T-cell (primary cell): ENCODE measurements around the gene SPINK2. TPM values are rescaled to one million over a fixed set of nuclear protein-coding genes. Genes with fewer than 3 reads are reported as not detected.

Experiments
- ATAC-seq, 4 experiments: fragments of 200-7000 bp in 3 of 4; fragments of 150-1000 bp in 1 of 4; cut with Tn5 transposase; replicated peaks in 1 of 4; 1 replicate in 3 of 4; 2 replicates in 1 of 4; pipeline ENCODE4 v1.10.0; 2021; ENCODE audit warnings: moderate library complexity in 3 of 4, mild to moderate bottlenecking in 2 of 4, moderate number of reproducible peaks in 1 of 4
- CTCF ChIA-PET, 2 donors: fragments of 300-600 bp; sonication (Branson Sonifier 250); formaldehyde crosslinking; loops; one replicate each; lab custom pipeline; 2022; ENCODE audit warnings: antibody characterized with exemption in 2 of 2; lab: Charles Lee
- POLR2A ChIA-PET, 2 donors: fragments of 300-600 bp; sonication (Branson Sonifier 250); formaldehyde crosslinking; loops; one replicate each; lab custom pipeline; 2022; ENCODE audit warnings: antibody characterized with exemption in 2 of 2; lab: Charles Lee
- DNase-seq, 35 experiments: peaks; one replicate each; pipeline versions ENCODE4 v3.0.0 to v3.0.0-alpha.2; 2013 to 2023
- H3K27ac ChIP-seq: one replicate; pipeline ENCODE4 v1.5.1; 2013; ENCODE audit warnings: low read length
- H3K27me3 ChIP-seq, 2 experiments: replicated peaks in 1 of 2; 1 replicate in 1 of 2; 2 replicates in 1 of 2; pipeline versions ENCODE4 v1.6.1 to v1.7.0; 2013; ENCODE audit warnings: low read length in 1 of 2, mixed read lengths in 1 of 2; ENCODE audit not compliant: control insufficient read depth in 2 of 2, insufficient read depth in 2 of 2; ENCODE audit errors: extremely low read depth in 1 of 2
- H3K36me3 ChIP-seq, 2 donors: 1 replicate in 1 of 2; 2 replicates in 1 of 2; pipeline versions ENCODE4 v1.6.1 to v1.7.0; 2013; ENCODE audit warnings: low read length in 1 of 2; ENCODE audit not compliant: control insufficient read depth in 2 of 2, insufficient read depth in 1 of 2; ENCODE audit errors: extremely low read depth in 1 of 2
- H3K4me1 ChIP-seq, 2 experiments: 1 replicate in 1 of 2; 2 replicates in 1 of 2; pipeline versions ENCODE4 v1.6.1 to v1.7.0; 2013; ENCODE audit warnings: low read length in 2 of 2, mixed read lengths in 1 of 2; ENCODE audit not compliant: insufficient read depth in 2 of 2, control insufficient read depth in 1 of 2; ENCODE audit errors: extremely low read depth in 1 of 2
- H3K4me3 ChIP-seq, 2 donors: 1 replicate in 1 of 2; 2 replicates in 1 of 2; pipeline versions ENCODE4 v1.5.1 to v1.7.0; 2013; ENCODE audit warnings: mild to moderate bottlenecking in 2 of 2, low read length in 1 of 2, moderate library complexity in 1 of 2; ENCODE audit not compliant: control insufficient read depth in 1 of 2; ENCODE audit errors: extremely low read depth in 1 of 2
- H3K9me3 ChIP-seq: 2 replicates; pipeline ENCODE4 v1.7.0; 2013
- H3K27ac Mint-ChIP-seq, 2 donors: one replicate each; pipeline ENCODE4 v1.8.0; 2020 to 2021; ENCODE audit warnings: mild to moderate bottlenecking in 2 of 2, mixed read lengths in 2 of 2
- H3K27me3 Mint-ChIP-seq, 2 donors: one replicate each; pipeline ENCODE4 v1.8.0; 2021 to 2022; ENCODE audit warnings: mixed read lengths in 2 of 2
- H3K36me3 Mint-ChIP-seq: one replicate; pipeline ENCODE4 v1.8.0; 2021; ENCODE audit warnings: mixed read lengths
- H3K4me1 Mint-ChIP-seq, 3 donors: one replicate each; pipeline ENCODE4 v1.8.0; 2020 to 2022; ENCODE audit warnings: mixed read lengths in 3 of 3, mild to moderate bottlenecking in 1 of 3
- H3K4me3 Mint-ChIP-seq, 3 donors: one replicate each; pipeline ENCODE4 v1.8.0; 2020 to 2022; ENCODE audit warnings: mild to moderate bottlenecking in 3 of 3, mixed read lengths in 3 of 3, moderate library complexity in 3 of 3
- H3K9me3 Mint-ChIP-seq, 3 donors: one replicate each; pipeline ENCODE4 v1.8.0; 2020 to 2022; ENCODE audit warnings: mixed read lengths in 3 of 3
- WGBS: methylation state at CpG from one replicate; pipeline ENCODE4 v1.1.5; 2013; ENCODE audit warnings: missing lambda C conversion rate; ENCODE audit not compliant: insufficient coverage; 5-methylcytosine and 5-hydroxymethylcytosine counted together
- total RNA-seq, 35 experiments: library from RNA in 6 of 35; stranded (reverse) in 6 of 35; fragments of 120-200 nt in 1 of 35; gene quantifications; one replicate each; pipeline versions ENCODE4 v1.2.1 to v1.2.4 and lab custom pipeline; 2013 to 2026

SPINK2 gene
- total RNA-seq, 5 donors from 2014 or later (not counting 1 experiment from before 2014, with no cell fraction given) = 2.0 to 11.6 (median 3.9) TPM

GRCh38 chr4:56788081-56788480 is 33.4 kb downstream of the SPINK2 start:
- ChIA-PET CTCF (no interaction called here), POLR2A (interaction anchor here in 1 of 2 donors (0.7 kb wide), 1 partner anchor 8 kb away, joined by 13 read pairs; no protein-coding TSS in a partner anchor)
- Histone ChIP-seq H3K4me3 (no peak overlapping the region), H3K4me1 (no peaks in the 10 kb centered on the region), H3K27ac (no peak overlapping the region), H3K9me3 (no peaks in the 10 kb centered on the region), H3K36me3 (no peaks in the 10 kb centered on the region), H3K27me3 (no peaks in the 10 kb centered on the region)
- Mint-ChIP-seq H3K27me3 (no peaks in the 10 kb centered on the region), H3K36me3 (no peaks in the 10 kb centered on the region), H3K4me1 (no peaks in the 10 kb centered on the region), H3K27ac (no peak overlapping the region), H3K9me3 (no peaks in the 10 kb centered on the region), H3K4me3 (no peak overlapping the region)
- DNase-seq (no peak), ATAC-seq (no peak)
- 100% methylated on average over 3 of the region's 7 CpGs for WGBS

GRCh38 chr4:56787380-56787779 is 34.1 kb downstream of the SPINK2 start:
- ChIA-PET POLR2A (interaction anchor here in 1 of 2 donors (0.5 kb wide), 1 partner anchor 349 kb away, joined by 5 read pairs; no protein-coding TSS in a partner anchor), CTCF (interaction anchor here in 1 of 2 donors (0.5 kb wide), 1 partner anchor 11 kb away, joined by 4 read pairs; no protein-coding TSS in a partner anchor)
- Mint-ChIP-seq H3K27ac (no peak overlapping the region), H3K36me3 (no peaks in the 10 kb centered on the region), H3K9me3 (no peaks in the 10 kb centered on the region), H3K27me3 (peaks cover 0 to under 1% of the 10 kb centered on the region in 2 donors), H3K4me1 (no peaks in the 10 kb centered on the region), H3K4me3 (no peak overlapping the region)
- H3K4me1 ChIP-seq = no peaks in the 10 kb centered on the region
- H3K27me3 ChIP-seq = no peaks in the 10 kb centered on the region
- H3K9me3 ChIP-seq = no peaks in the 10 kb centered on the region
- DNase-seq = no peak
- H3K27ac ChIP-seq = no peak overlapping the region
- 96% methylated on average over 3 of the region's 6 CpGs for WGBS
- no peak for ATAC-seq
- no peak overlapping the region for H3K4me3 ChIP-seq
- no peaks in the 10 kb centered on the region for H3K36me3 ChIP-seq

- H3K27me3 Mint-ChIP-seq = peaks cover 0 to 2% of the 10 kb centered on the region in 2 donors
- Histone ChIP-seq H3K4me3 (no peak overlapping the region), H3K9me3 (no peaks in the 10 kb centered on the region), H3K4me1 (no peaks in the 10 kb centered on the region), H3K27me3 (no peaks in the 10 kb centered on the region), H3K27ac (no peak overlapping the region), H3K36me3 (no peaks in the 10 kb centered on the region)
- H3K36me3 Mint-ChIP-seq = no peaks in the 10 kb centered on the region
- H3K4me3 Mint-ChIP-seq = no peak overlapping the region
- ATAC-seq (no peak), DNase-seq (no peak)
- POLR2A ChIA-PET = interaction anchor here in 1 of 2 donors (0.5 kb wide), 1 partner anchor 349 kb away, joined by 5 read pairs; no protein-coding TSS in a partner anchor
- CTCF ChIA-PET = no interaction called here
- no peak overlapping the region for H3K27ac Mint-ChIP-seq
- H3K4me1 Mint-ChIP-seq = no peaks in the 10 kb centered on the region
- 80% methylated on average over 7 of the region's 9 CpGs for WGBS
- H3K9me3 Mint-ChIP-seq = no peaks in the 10 kb centered on the region
Observed at GRCh38 chr4:56786955-56787354, 34.5 kb downstream of the SPINK2 start.

- H3K36me3 Mint-ChIP-seq = no peaks in the 10 kb centered on the region
- no peaks in the 10 kb centered on the region for H3K9me3 Mint-ChIP-seq
- Histone ChIP-seq H3K4me3 (no peak overlapping the region), H3K27me3 (no peaks in the 10 kb centered on the region), H3K4me1 (no peaks in the 10 kb centered on the region), H3K9me3 (no peaks in the 10 kb centered on the region), H3K36me3 (no peaks in the 10 kb centered on the region), H3K27ac (no peak overlapping the region)
- H3K4me3 Mint-ChIP-seq = no peak overlapping the region
- WGBS = 63% methylated on average over 4 of the region's 5 CpGs
- ATAC-seq (no peak), DNase-seq (no peak)
- H3K27ac Mint-ChIP-seq = no peak overlapping the region
- ChIA-PET CTCF (interaction anchor here in 1 of 2 donors (0.7 kb wide), 1 partner anchor 1464 kb away, joined by 4 read pairs; no protein-coding TSS in a partner anchor), POLR2A (no interaction called here)
- peaks cover 0 to 2% of the 10 kb centered on the region in 2 donors for H3K27me3 Mint-ChIP-seq
- H3K4me1 Mint-ChIP-seq = no peaks in the 10 kb centered on the region
Observed at GRCh38 chr4:56783986-56784385, 37.5 kb downstream of the SPINK2 start.

- DNase-seq = no peak
- Histone ChIP-seq H3K4me3 (no peak overlapping the region), H3K36me3 (no peaks in the 10 kb centered on the region), H3K27me3 (no peaks in the 10 kb centered on the region), H3K4me1 (no peaks in the 10 kb centered on the region), H3K27ac (no peak overlapping the region), H3K9me3 (no peaks in the 10 kb centered on the region)
- ChIA-PET CTCF (no interaction called here), POLR2A (no interaction called here)
- Mint-ChIP-seq H3K4me1 (no peaks in the 10 kb centered on the region), H3K9me3 (no peaks in the 10 kb centered on the region), H3K4me3 (no peak overlapping the region), H3K36me3 (no peaks in the 10 kb centered on the region), H3K27me3 (peaks cover 0 to 2% of the 10 kb centered on the region in 2 donors), H3K27ac (no peak overlapping the region)
- WGBS = 100% methylated on average over 2 of the region's 8 CpGs
- ATAC-seq = no peak
Observed at GRCh38 chr4:56782019-56782418, 39.5 kb downstream of the SPINK2 start.

GRCh38 chr4:56773346-56773745 is 48.2 kb downstream of the SPINK2 start:
- Mint-ChIP-seq H3K27ac (no peak overlapping the region), H3K27me3 (no peaks in the 10 kb centered on the region), H3K4me3 (no peak overlapping the region), H3K36me3 (no peaks in the 10 kb centered on the region), H3K9me3 (no peaks in the 10 kb centered on the region), H3K4me1 (peaks cover 0 to 3% (median 0%) of the 10 kb centered on the region in 3 donors)
- no CpG with 5 or more reads among the region's 1 CpG for WGBS
- no peak overlapping the region for H3K4me3 ChIP-seq
- H3K27me3 ChIP-seq = no peaks in the 10 kb centered on the region
- ATAC-seq = no peak
- H3K27ac ChIP-seq = no peak overlapping the region
- no peak for DNase-seq
- no peaks in the 10 kb centered on the region for H3K4me1 ChIP-seq
- H3K36me3 ChIP-seq = no peaks in the 10 kb centered on the region
- ChIA-PET CTCF (interaction anchor here in 1 of 2 donors (0.5 to 2.1 kb wide), 3 partner anchors 53 to 304 kb away, joined by 3 to 6 read pairs (median 3); no protein-coding TSS in a partner anchor), POLR2A (no interaction called here)
- no peaks in the 10 kb centered on the region for H3K9me3 ChIP-seq
